Measurements from ENCODE around the gene PATJ. TPM values are rescaled to one million over a fixed set of nuclear protein-coding genes. Genes with fewer than 3 reads are reported as not detected.
A peak's percentile ranks its signal among the peaks of the same experiment; 100 is the strongest.

The PATJ gene
- polyA plus RNA-seq, 1 experiment = 3.6 TPM

GRCh38 chr1:61914823-61915482, 172.7 kb downstream of the PATJ start:
- ChIA-PET POLR2A (no interaction called here), CTCF (no interaction called here)
- Histone ChIP-seq H3K4me3 (ENCODE audit: low read depth, low read length) (no peak overlapping the region), H3K9me3 (ENCODE audit: control insufficient read depth, insufficient read depth, low read length) (no peaks in the 10 kb centered on the region), H3K27ac (ENCODE audit: low read depth, low read length) (no peak overlapping the region), H3K27me3 (ENCODE audit: control insufficient read depth, insufficient read depth, low read length) (no peaks in the 10 kb centered on the region)
- no peak for DNase-seq (ENCODE audit: low read depth, low spot score)
- TF ChIP-seq, protein P1, sequence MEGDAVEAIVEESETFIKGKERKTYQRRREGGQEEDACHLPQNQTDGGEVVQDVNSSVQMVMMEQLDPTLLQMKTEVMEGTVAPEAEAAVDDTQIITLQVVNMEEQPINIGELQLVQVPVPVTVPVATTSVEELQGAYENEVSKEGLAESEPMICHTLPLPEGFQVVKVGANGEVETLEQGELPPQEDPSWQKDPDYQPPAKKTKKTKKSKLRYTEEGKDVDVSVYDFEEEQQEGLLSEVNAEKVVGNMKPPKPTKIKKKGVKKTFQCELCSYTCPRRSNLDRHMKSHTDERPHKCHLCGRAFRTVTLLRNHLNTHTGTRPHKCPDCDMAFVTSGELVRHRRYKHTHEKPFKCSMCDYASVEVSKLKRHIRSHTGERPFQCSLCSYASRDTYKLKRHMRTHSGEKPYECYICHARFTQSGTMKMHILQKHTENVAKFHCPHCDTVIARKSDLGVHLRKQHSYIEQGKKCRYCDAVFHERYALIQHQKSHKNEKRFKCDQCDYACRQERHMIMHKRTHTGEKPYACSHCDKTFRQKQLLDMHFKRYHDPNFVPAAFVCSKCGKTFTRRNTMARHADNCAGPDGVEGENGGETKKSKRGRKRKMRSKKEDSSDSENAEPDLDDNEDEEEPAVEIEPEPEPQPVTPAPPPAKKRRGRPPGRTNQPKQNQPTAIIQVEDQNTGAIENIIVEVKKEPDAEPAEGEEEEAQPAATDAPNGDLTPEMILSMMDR (IDR thresholded peaks at IDR 0.05; ENCODE audit: low read depth, low read length) = no peak

GRCh38 chr1:61921435-61921834, 179.2 kb downstream of the PATJ start:
- H3K9me3 ChIP-seq (ENCODE audit: control insufficient read depth, insufficient read depth, low read length) = no peaks in the 10 kb centered on the region
- no peak for DNase-seq (ENCODE audit: low read depth, low spot score)
- no peaks in the 10 kb centered on the region for H3K27me3 ChIP-seq (ENCODE audit: control insufficient read depth, insufficient read depth, low read length)
- CTCF ChIA-PET = no interaction called here
- POLR2A ChIA-PET = no interaction called here
- TF ChIP-seq, protein P1 (IDR thresholded peaks at IDR 0.05; ENCODE audit: low read depth, low read length) = peak; percentile 26; the same call in 1 of the 2 replicates
- H3K27ac ChIP-seq (ENCODE audit: low read depth, low read length) = no peak overlapping the region
- no peak overlapping the region for H3K4me3 ChIP-seq (ENCODE audit: low read depth, low read length)

DNA sequence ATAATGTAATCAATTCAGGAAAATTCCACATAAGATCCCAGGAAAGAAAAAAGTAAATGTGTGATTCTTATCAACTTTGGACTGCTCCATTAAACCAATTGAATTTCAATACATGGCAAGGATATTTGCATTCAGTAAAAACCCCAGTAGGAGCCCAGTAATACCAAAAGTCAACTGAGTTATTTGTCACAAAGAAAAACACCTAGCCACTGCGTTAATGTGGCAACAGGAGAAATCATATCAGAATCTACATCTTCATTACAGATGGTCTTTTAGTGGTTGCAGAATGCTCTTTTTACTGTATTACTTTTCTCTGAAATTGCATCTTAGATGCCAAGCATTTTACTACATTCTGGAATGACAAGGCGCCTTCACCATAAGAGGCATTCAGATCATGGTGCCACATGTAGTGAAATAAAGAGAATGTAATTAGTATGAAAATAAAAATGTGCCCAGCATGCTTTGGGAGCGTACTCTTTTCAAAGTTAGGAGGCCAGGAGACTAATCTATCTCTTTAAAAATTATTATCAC, 180.7 kb downstream of the PATJ start:
- Histone ChIP-seq H3K27ac (ENCODE audit: low read depth, low read length) (no peak overlapping the region), H3K4me3 (ENCODE audit: low read depth, low read length) (no peak overlapping the region), H3K27me3 (ENCODE audit: control insufficient read depth, insufficient read depth, low read length) (no peaks in the 10 kb centered on the region), H3K9me3 (ENCODE audit: control insufficient read depth, insufficient read depth, low read length) (no peaks in the 10 kb centered on the region)
- CTCF ChIA-PET = no interaction called here
- POLR2A ChIA-PET = no interaction called here
- TF ChIP-seq, protein P1 (IDR thresholded peaks at IDR 0.05; ENCODE audit: low read depth, low read length) = no peak
- no peak for DNase-seq (ENCODE audit: low read depth, low spot score)

DNA sequence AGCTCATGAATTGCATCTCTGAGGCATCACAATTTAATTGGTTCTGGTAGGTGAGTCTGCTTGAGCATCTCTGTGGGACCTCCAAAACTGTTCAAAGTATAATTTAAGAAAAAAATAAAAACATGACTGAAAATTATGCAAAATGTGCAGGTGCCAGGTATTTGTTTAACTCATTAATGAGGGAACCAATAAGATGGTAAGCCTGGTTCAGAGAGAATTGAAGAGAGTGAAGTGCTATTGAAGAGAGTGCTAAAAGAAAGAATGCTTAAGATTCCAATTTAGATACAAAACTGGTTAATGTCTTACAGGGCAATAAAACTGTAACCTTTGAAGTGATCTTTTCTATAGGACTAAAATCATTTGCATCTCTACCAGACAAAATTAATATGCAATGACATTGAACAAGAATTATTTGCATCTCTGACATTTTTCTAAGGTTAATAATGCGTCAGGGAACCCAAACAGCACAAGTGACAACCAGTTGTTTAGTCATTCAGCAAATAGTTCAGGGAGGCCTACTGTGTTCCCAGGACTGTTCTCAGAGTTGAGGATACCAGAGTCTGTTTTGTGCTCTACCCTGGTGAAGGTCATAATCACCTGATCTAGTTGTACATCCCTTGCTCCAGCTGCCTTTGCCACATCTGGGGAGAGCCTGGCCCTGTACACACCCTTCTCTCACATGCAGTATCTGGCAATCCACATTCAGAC, 183.5 kb downstream of the PATJ start:
- Histone ChIP-seq H3K27me3 (ENCODE audit: control insufficient read depth, insufficient read depth, low read length) (no peaks in the 10 kb centered on the region), H3K27ac (ENCODE audit: low read depth, low read length) (no peak overlapping the region), H3K4me3 (ENCODE audit: low read depth, low read length) (no peak overlapping the region), H3K9me3 (ENCODE audit: control insufficient read depth, insufficient read depth, low read length) (no peaks in the 10 kb centered on the region)
- ChIA-PET CTCF (no interaction called here), POLR2A (no interaction called here)
- no peak for DNase-seq (ENCODE audit: low read depth, low spot score)
- TF ChIP-seq, protein P1 (IDR thresholded peaks at IDR 0.05; ENCODE audit: low read depth, low read length) = no peak

GRCh38 chr1:61926597-61926996, 184.3 kb downstream of the PATJ start:
- POLR2A ChIA-PET = no interaction called here
- CTCF ChIA-PET = interaction anchor here (2.7 kb wide), 1 partner anchor 156 kb away, joined by 8 read pairs; no protein-coding TSS in a partner anchor
- Histone ChIP-seq H3K4me3 (ENCODE audit: low read depth, low read length) (no peak overlapping the region), H3K27ac (ENCODE audit: low read depth, low read length) (no peak overlapping the region), H3K9me3 (ENCODE audit: control insufficient read depth, insufficient read depth, low read length) (no peaks in the 10 kb centered on the region), H3K27me3 (ENCODE audit: control insufficient read depth, insufficient read depth, low read length) (no peaks in the 10 kb centered on the region)
- TF ChIP-seq, protein P1 (IDR thresholded peaks at IDR 0.05; ENCODE audit: low read depth, low read length) = no peak
- DNase-seq (ENCODE audit: low read depth, low spot score) = no peak
